HG03439 (cell line): ENCODE data around the gene BSDC1.

Experiments used
- ATAC-seq: cut with Tn5 transposase; IDR thresholded peaks from one replicate; pipeline ENCODE4 v1.9.1; 2021; ENCODE audit warnings: mild to moderate bottlenecking, moderate library complexity; ENCODE audit not compliant: unreplicated experiment

BSDC1 gene

GRCh38 chr1:32337855-32338636 lies 56.2 kb downstream of the BSDC1 start:
- ATAC-seq, result no peak

- no peak for ATAC-seq
Observed at GRCh38 chr1:32336963-32337675, 57.1 kb downstream of the BSDC1 start.

GRCh38 chr1:32336591-32336932 lies 57.7 kb downstream of the BSDC1 start:
- ATAC-seq, result no peak

GRCh38 chr1:32335790-32336590 lies 58.3 kb downstream of the BSDC1 start, which contains the start of gene MARCKSL1:
Gene MARCKSL1, minus strand, starts transcription at chr1:32336233. Its CDS starts 200 bp downstream, at chr1:32336033.
- peak; percentile 40 for ATAC-seq

GRCh38 chr1:32335535-32335789 lies 58.8 kb downstream of the BSDC1 start:
- no peak for ATAC-seq

- no peak for ATAC-seq
Observed at GRCh38 chr1:32334864-32335534, 59.2 kb downstream of the BSDC1 start.

- no peak for ATAC-seq
Observed at GRCh38 chr1:32334274-32334861, 59.9 kb downstream of the BSDC1 start.

GRCh38 chr1:32333251-32333963 lies 60.8 kb downstream of the BSDC1 start:
- no peak for ATAC-seq

GRCh38 chr1:32332290-32333079 lies 61.8 kb downstream of the BSDC1 start:
- ATAC-seq, result no peak

- no peak for ATAC-seq
Observed at GRCh38 chr1:32331549-32331948, 62.7 kb downstream of the BSDC1 start.

GRCh38 chr1:32330558-32331151 lies 63.6 kb downstream of the BSDC1 start:
- ATAC-seq, result no peak

GRCh38 chr1:32329931-32330466 lies 64.2 kb downstream of the BSDC1 start:
- ATAC-seq, result no peak

GRCh38 chr1:32327204-32327603 lies 67.0 kb downstream of the BSDC1 start:
- no peak for ATAC-seq

GRCh38 chr1:32321712-32322291 lies 72.4 kb downstream of the BSDC1 start:
- ATAC-seq, result no peak

- ATAC-seq, result no peak
Observed at GRCh38 chr1:32318127-32318869, 75.9 kb downstream of the BSDC1 start.

GRCh38 chr1:32316903-32317277 lies 77.4 kb downstream of the BSDC1 start:
- no peak for ATAC-seq
